ENCODE measurements around the gene LTBP4.

- TF ChIP-seq SIN3A (IDR thresholded peaks at IDR 0.05; ENCODE audit: borderline replicate concordance, insufficient read depth, low read length), result no peak
- TF ChIP-seq POLR2AphosphoS5 (IDR thresholded peaks at IDR 0.05; ENCODE audit: low read depth, low read length), result no peak
Observed at GRCh38 chr19:40552848-40553247, 48.3 kb upstream of the LTBP4 start.
